ENCODE measurements around the gene RAP1A. TPM values are rescaled to one million over a fixed set of nuclear protein-coding genes. Genes with fewer than 3 reads are reported as not detected.

The RAP1A gene
- total RNA-seq, 2 donors from 2014 or later = 83.9 to 146 TPM

DNA sequence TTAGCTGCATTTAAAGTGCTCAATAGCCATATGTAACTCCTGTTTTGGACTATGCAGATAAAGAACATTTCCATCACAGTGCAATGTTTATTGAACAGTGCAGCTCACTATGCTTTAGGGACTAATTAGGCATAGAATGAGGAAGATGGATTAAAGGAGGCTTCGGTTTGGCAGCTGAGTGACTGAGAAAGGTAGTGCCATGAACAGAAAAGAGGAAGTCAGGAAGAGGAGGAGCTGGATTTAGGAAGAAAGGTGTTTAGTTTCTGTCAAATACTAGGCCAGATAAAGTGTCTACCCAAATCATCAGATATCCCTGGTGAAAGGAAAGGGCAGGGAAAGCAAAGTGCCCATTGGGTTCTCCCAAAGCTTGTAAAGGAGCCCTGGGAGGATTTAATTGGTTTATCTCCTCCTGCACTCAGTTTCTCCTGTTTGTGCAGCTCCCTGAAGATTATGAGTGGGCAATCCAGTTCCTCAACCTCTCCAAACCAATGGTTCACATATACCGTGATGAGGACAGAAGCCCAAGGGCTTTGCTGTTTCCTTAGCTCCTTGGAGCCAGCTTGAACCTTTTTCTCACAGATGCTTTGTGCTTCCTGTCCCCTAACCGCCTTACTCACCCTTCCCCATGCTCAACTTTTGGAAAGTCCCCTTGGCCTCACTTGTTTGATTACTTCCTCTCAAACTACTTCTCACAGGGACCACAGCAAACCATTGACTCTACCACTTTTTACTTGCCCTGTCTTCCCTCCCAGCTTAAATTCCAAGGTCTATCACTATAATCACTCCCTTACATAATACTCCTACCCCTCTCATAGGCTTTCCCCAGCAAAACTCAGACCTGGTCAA, 3.5 kb upstream of the RAP1A start:
- intact Hi-C loops (cut with DNase I) = no loop called here
- Histone ChIP-seq H3K27me3 (no peaks in the 10 kb centered on the region), H3K4me1 (no peaks in the 10 kb centered on the region), H3K36me3 (no peaks in the 10 kb centered on the region), H3K9ac (ENCODE audit: low read depth in 2 of 2, low read length in 2 of 2) (no peak overlapping the region), H3K27ac (peak overlapping the region; percentile 14), H3K9me3 (no peaks in the 10 kb centered on the region), H3K4me3 (no peak overlapping the region)
- DNase-seq = no peak
- no peak for TF ChIP-seq CTCF (IDR thresholded peaks at IDR 0.05)

- no peak for TF ChIP-seq CTCF (IDR thresholded peaks at IDR 0.05)
- intact Hi-C loops (cut with DNase I) = no loop called here
- Histone ChIP-seq H3K4me1 (no peaks in the 10 kb centered on the region), H3K9ac (ENCODE audit: low read depth in 2 of 2, low read length in 2 of 2) (no peak overlapping the region), H3K9me3 (no peaks in the 10 kb centered on the region), H3K27ac (no peak overlapping the region), H3K36me3 (no peaks in the 10 kb centered on the region), H3K27me3 (no peaks in the 10 kb centered on the region), H3K4me3 (no peak overlapping the region)
- DNase-seq = no peak
Observed at GRCh38 chr1:111618081-111618480, 1.5 kb upstream of the RAP1A start.

- intact Hi-C loops (cut with DNase I) = no loop called here
- peak overlapping the region; percentile 82 for H3K4me3 ChIP-seq
- DNase-seq = no peak
Observed at GRCh38 chr1:111618961-111619634, 491 bp upstream of the RAP1A start.

DNA sequence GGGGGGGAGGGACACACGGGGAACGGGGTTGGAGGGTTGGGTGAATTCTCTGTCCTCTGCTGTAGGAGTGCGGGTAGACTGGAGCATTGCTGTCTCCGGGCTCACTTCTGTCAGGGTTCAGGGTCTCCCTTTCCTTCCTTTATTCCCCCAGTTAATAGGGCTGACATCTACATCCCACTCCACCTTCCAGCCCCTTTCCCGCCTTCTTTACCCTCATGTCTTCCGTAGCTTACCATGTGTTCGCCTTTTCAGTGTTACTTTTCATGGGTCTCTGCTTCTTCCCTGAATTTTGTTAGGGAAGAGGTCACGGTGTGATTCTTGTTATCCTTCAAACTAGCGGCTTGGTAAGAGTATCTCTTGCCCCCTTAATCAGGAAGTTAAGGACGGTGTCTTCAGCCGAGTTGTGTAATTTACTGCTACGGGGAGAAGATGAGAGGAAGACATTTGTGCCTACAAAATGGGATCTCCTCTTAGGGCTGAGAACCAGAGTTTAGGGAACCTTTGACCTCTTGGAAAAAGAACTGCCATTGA, 917 bp downstream of the RAP1A start:
- Histone ChIP-seq H3K27me3 (no peaks in the 10 kb centered on the region), H3K9me3 (no peaks in the 10 kb centered on the region), H3K4me3 (peak overlapping the region; percentile 82), H3K4me1 (no peaks in the 10 kb centered on the region), H3K9ac (ENCODE audit: low read depth in 2 of 2, low read length in 2 of 2) (peak overlapping the region; percentile 85 to 90), H3K27ac (peak overlapping the region; percentile 91), H3K36me3 (no peaks in the 10 kb centered on the region)
- TF ChIP-seq CTCF (IDR thresholded peaks at IDR 0.05) = no peak
- DNase-seq = no peak
- intact Hi-C loops (cut with DNase I) = no loop called here

More at GRCh38 chr1:111618961-111619634, 491 bp upstream of the RAP1A start:
- peak overlapping the region; percentile 48 to 70 for H3K9ac ChIP-seq (ENCODE audit: low read depth in 2 of 2, low read length in 2 of 2)
- no peaks in the 10 kb centered on the region for H3K4me1 ChIP-seq
- H3K27ac ChIP-seq = peak overlapping the region; percentile 91
- no peaks in the 10 kb centered on the region for H3K9me3 ChIP-seq
- TF ChIP-seq CTCF (IDR thresholded peaks at IDR 0.05) = no peak
- H3K36me3 ChIP-seq = no peaks in the 10 kb centered on the region
- H3K27me3 ChIP-seq = no peaks in the 10 kb centered on the region

GRCh38 chr1:111621050-111621449, 1.5 kb downstream of the RAP1A start:
- Histone ChIP-seq H3K9me3 (no peaks in the 10 kb centered on the region), H3K36me3 (no peaks in the 10 kb centered on the region), H3K4me1 (no peaks in the 10 kb centered on the region), H3K4me3 (peak overlapping the region; percentile 82), H3K27me3 (no peaks in the 10 kb centered on the region), H3K9ac (ENCODE audit: low read depth in 2 of 2, low read length in 2 of 2) (peak overlapping the region; percentile 20 to 85), H3K27ac (peak overlapping the region; percentile 91)
- DNase-seq = no peak
- no peak for TF ChIP-seq CTCF (IDR thresholded peaks at IDR 0.05)
- intact Hi-C loops (cut with DNase I) = no loop called here
